Non-pigmented ciliary epithelial cell (primary cell): ENCODE measurements around the gene SULT1C3.
A peak's percentile ranks its signal among the peaks of the same experiment; 100 is the strongest.
"Not testable (repeated sequence)": the region's sequence is repeated elsewhere in the genome, so short reads cannot be mapped to it uniquely, and the experiment has no call there.

Experiments
- DNase-seq: peaks from one replicate; pipeline ENCODE4 v3.0.0-alpha.2; 2010; ENCODE audit warnings: low read depth

Gene SULT1C3

DNA sequence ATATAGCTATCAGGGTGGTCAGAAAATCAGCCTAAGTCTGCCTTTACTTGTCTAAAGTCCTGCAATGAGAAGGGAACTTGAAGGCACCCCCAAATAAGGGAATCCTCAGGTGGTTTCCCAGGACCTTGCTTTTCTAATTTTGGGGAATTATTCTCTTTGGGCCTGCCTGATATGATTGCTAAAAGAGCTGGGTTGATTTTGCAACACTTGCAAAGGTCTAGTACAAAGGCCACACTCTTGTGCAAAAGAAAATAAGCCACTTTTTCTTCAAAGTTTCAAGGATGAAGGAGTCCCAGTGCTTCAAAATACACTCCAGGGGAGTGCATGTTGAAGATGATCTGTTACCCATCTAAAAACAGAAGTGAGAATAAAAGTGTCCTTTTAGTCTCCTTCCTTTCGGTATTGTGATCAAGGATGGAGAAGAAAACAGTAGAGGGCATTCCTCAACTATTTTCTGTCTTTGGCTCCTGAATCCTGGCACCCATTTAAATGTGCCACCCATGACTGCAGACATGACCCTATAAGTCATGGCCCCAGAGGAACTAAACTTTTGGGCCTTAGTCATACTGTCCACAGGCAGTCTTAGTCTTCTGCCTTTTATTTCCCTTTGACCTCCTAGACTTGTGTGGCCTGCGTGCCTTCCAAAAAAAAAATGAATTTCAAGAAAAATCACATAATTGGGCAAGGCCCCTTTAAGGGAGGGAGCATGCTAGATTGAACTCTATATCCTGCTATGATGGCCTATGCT lies 5.1 kb downstream of the SULT1C3 start:
- no peak for DNase-seq

DNA sequence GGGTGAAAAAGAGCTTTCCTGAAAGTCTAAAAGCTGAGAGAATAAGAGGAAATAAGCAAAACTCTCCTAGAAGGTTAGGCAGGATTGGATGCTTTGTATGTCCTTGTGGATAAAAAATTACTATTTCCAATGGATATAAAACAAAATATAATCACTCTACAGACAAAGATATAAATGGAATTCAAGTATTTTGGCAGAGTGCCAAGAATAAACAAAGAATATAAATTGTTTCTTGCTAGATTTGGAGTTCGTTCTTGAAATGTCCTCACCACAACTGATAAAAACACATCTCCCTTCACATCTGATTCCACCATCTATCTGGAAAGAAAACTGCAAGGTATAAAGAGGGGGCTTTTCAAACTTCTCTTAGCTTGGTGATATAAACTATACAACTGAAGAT lies 13.3 kb downstream of the SULT1C3 start:
- no peak for DNase-seq

DNA sequence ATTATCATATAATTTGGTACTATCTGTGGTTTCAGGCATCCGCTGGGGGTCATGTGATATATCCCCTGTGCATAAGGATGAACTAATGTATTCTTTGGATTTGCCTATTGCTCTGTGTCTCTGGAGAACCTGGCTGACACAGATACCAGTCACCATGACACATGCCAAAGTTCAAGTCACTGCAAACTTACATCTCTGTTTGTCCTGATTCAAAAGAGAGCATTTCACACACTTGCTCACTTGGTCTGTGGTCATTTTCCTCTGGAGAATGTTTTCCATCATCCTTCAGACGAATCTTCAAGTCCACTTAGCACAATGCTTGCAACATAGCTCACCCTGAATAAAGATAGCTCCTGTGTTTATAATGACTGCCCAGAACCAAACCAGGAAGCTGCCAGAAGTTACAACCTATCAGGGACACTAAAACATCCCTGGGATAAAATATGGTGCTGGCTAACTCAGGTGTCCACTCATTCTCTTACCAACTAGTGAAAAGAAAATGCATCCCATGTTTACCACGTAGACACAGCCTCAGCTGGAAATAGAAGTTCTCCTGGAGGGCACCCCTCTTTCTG lies 18.1 kb downstream of the SULT1C3 start:
- no peak for DNase-seq

DNA sequence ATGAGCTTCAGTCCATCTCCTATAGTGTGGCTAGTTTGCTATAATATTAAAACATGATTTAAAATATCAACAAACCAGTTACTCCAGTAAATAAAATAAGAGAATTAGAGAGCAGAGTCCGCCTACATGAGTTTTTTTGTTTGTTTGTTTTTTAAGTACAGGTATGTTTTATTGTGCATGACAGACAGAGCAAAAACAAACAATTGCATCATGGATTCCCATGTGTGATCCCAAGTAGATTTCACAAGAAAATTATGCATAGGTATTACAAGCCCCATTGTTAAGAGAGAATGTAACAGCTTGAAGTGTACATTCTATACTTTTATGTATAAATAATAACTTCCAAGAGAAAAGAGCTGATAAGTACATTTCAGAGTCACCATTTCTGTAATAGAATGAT lies 21.0 kb downstream of the SULT1C3 start:
- DNase-seq = no peak

DNA sequence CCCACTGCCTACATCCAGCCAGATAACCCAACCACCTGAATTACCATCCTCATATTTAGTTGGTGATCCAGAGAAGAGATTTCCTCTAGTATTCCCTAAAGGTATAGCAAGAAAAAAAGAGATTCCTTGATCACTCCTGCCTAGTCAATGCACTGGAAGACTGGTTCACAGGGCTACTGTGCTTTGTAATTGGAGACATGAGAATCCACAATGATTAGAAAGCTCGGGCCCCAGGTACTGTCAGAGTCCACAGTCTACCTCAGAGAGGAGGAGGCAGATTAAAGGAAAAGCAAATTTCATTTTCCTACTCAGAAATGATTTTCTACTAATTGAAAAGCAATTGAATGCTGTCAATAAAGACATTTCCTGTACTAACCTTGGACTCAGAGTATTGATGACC lies 22.3 kb downstream of the SULT1C3 start:
- no peak for DNase-seq

DNA sequence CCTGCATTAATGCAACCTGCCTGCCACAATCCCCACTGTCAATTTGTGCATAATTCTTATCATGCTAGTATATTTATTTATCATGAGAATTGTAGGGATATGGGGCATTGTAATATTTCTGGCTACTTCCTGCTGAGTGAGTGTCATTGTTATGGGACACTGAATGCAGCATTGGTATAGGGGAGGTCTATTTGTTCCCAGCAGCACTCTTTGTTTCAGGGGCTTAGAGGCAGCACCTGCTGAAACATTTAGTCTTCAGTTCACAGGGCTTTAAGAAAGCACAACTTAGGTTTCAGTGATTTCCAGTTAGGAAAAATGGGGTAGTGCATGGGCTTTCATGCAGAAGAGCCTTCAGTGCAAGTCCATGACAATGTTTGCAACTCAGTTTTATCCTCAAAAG lies 23.6 kb downstream of the SULT1C3 start:
- DNase-seq = no peak

DNA sequence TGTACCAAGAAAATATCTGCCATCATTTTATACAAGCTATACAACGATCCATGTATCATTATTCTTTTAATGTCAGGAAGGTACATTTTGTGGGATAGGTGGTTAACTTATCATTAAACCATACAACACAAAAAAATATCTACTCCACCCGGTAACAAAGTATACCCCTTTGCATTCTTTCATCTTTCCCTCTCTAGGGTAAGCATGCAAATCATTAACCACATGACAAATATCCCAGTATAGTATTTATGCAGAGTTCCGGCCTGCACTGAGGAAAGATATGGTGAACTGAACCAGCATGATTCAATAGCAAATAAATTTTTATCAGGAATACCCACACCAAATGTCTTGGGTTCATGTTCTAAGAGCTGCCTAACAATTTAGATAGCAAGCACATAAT lies 26.4 kb downstream of the SULT1C3 start:
- DNase-seq = no peak

DNA sequence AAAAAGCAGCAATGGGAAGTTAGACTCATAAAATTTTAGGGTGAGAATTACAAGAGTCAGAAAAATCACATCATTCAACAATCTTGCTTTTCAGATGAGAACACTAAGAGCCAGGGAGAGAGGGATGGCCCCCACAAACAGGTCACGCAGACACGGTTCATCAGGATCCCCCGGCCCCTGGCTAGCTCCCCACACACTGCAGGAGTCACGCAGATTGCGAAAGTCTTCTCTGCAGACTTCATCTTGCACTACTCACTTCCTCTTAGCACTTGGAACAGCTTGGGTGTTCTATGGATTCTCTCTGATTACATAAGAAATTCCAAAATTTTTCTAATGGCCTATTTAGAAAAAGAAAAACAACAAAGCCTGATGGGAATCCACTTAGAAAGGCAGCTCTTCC lies 27.3 kb downstream of the SULT1C3 start:
- DNase-seq = no peak

DNA sequence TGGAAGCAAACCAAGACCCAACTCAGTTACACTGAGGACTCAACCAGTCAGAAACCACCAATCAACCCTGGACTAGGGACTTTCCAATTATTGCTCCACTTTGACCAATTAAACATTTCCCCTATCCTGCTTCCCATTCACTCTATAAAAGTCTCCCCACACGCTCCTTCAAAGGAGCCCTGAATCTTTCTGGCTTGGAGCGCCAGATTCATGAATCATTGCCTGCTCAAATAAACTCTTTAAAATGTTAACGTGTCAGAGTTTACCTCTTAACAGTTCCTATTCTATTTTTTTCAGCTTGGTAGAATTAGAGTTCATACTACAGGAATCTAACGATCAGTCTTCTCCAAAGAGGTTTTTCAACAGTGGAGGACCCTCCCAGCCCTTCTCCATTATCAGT lies 28.2 kb downstream of the SULT1C3 start:
- DNase-seq = peak; percentile 65

DNA sequence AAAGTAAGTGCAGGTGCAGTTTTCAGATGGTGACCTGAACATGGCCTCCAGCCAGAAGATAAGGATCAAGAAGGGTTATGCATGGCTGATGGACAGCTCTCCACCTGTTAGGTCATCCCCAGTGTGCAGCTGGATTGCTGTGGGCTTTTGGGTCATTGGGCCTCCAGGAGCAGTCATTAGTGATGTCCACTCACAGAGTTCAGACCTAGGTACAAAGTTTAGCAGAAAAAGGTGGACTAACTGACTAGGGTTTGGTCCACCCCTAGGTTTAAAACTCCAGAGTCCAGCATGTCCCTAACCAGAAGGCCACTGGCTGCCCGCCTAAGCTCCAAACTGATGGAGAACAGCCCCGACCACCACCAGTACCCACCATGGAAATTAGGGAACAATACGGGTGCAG lies 30.6 kb downstream of the SULT1C3 start:
- no peak for DNase-seq

DNA sequence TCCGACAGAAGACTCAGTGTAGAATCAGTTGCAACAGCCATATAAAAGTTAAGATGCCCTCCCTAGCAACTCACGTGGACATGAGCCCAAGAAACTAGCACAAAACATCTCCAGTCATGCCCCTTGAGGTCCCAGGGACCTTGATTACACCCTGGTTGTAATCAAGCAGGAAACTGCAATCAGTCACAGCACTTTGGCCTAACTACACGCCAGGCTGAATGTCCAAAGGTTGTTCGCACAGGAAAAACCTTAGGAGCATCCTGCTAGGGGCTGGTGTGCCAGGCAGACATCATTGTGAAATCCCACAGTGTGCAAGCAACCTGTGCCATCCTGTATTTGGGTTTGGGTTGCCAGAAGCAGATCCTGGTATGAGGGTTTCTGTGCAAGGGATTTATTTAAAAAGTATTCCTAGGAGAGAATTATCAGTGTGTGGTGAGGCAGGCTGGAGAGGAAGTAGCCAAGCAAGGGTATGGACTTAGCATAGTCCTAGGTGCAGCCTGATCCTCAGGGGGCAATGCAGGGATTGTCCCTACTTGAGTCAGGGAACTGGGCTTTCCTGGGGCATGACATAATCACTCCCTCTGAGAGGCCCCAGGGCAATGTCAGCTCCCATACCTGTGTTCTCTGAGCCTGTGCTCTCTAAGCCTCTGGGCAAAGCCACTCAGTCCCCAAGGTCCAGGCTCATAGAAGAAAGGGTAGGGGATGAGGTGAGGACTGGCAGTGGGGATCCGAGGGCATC lies 31.2 kb downstream of the SULT1C3 start:
- DNase-seq = no peak

DNA sequence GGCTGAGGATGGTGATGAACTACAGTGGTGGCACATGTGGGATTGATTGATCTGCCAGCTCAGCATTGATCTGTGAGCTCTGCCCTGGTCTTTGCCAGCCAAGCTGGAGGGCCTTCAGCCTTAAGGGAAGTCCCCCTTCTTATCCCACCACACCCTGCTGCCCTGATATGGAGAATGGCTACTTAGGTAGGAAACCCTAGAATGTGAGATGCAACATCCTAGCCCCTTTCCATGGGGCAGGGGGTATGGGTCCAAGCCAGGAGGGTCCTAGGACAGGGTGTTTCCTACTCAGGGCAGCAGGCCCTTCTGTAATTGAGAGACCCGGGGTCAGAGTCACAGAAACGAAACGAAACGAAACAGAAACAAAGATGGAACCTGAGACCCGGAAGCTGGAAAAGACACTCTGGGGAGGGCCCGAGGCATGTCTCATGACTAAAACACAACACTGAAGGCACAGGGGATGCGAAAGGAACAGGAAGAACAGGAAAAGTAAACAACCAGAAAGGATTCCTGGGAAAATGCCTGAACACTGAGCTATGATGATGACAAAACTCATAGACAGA lies 32.0 kb downstream of the SULT1C3 start:
- peak; percentile 56 for DNase-seq

DNA sequence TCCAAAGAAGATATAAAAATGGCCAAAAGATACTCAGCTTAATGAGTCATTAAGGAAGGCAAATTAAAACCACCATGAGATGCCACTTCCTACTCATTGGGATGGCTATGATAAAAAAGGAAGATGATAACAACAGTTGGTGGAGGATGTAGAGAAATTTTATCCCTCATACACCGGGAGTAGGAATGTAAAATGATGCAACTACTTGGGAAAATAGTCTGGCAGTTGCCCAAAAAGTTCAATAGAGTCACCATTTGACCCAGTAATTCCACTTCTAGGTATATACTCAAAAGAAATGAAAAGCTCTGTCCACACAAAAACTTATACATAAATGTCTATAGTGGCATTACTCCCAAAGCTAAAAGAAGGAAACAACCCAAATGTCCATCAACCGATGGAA lies 38.9 kb downstream of the SULT1C3 start:
- no peak for DNase-seq

DNA sequence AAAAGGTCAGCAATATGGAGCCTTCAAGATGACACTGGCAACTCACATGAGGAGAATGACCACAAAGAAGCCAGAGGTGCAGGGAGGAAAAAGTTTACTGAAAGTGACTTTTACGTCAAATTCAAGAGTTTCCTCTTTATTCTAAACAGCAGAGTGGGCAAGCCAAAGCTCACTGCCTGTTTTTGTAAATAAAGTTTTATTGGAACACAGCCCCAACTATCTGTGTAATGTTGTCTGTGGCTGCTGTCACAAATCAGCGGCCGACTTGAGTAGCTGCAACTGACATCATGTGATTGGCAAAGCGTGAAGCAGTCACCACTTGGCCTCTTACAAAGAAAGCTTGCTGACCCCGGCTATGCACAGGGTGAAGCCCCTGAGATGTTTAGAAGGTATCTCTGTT lies 39.7 kb downstream of the SULT1C3 start:
- DNase-seq = no peak

DNA sequence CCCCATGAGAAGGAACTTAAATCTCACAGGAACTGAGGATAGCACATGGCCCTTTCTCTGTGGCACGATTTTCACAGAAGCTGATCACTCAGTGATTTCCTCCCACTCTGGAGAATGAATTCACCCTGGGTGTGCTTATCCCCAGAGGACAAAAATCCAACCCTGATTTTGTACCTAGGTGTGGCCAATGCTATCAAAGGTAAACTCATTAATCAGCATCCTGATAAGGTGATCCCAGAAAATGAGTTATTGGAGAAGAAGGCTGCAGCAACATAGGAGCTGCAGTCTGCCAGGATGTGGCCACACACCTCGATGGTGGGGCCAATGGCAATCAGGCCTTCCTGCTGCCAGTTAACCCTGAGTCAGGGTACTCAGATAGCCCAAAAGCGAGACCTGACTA lies 40.7 kb downstream of the SULT1C3 start:
- DNase-seq = no peak

DNA sequence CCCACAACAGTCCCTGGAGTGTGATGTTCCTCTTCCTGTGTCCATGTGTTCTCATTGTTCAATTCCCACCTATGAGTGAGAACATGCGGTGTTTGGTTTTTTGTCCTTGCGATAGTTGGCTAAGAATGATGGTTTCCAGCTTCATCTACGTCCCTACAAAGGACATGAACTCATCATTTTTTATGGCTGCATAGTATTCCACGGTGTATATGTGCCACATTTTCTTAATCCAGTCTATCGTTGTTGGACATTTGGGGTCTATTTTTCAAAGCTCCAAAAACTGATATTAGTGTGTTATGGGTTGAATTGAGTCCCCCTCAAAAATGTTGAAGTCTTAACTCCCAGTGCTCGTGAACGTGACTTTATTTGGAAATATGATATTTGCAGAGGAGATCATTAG lies 44.8 kb downstream of the SULT1C3 start:
- not testable (repeated sequence) for DNase-seq

DNA sequence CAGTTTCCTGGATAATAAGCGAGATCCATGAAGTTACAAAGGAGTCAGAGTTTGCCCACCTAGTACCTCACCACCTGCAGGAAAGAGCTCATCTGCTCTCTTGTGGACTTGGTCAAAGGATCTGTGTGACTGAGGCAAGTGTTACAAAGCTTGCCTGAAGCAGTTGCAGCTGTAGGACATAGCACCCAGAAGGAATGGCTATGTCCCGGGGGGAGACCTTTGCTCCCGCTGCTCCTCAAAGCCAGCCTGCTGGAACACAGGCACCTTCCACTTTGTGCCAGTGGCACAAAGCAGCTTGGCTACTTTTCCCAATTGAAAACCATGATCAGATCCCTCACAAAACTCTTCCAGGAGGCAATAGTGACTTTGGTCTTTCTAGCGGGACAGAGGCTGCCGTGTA lies 45.8 kb downstream of the SULT1C3 start:
- DNase-seq = no peak

DNA sequence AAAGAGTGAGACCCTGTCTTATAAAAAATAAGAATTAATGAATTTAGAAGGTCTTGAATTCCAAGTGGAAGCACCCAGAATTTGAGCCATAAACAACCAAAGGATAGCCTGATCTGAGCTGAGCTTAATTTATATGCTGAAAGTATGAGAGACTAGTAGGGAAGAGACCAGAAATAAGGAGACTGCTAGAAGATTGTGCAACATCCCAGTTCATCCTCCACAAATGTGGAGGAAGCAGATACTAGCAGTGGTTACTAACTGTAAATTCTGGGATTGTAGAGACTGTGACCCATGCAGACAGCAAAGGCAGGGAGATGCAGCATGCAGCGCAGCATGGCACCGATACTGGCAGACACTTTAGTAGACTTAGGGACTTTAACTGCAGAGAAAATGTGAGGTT lies 47.4 kb downstream of the SULT1C3 start:
- no peak for DNase-seq

DNA sequence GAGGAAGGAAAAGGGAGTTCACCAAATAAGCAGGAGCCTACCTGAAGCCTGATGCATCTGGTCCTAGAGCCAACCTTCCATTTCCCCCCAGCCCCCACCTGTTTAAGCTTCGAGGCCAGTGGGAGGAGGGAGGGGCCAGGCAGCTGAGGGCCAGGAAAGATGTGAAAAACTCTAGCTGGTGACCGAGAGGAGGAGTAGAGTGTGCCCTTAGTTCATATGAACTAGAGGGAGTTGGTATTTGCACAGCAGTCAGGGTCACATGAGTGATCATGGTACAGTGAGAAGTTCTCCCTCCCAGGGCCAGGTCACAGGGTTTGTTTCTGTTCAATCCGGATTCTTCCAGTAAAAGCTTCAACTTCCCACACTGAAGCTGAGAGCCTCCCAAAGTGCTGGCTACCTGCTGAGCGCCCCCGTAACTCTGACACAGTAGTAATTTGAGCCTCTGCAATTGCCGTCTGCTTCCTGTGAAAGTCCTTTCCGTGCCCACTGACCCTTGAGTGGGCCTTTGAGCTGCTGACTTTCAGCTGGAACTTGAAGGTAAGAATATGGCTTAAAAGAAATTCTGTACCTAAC lies 48.9 kb downstream of the SULT1C3 start, which contains the start of gene SULT1C2:
TSS of gene SULT1C2 (plus strand) at position 362 of the 573 bp plus-strand sequence. CDS start 4,773 bp downstream, outside the sequence.
- peak; percentile 55 for DNase-seq

DNA sequence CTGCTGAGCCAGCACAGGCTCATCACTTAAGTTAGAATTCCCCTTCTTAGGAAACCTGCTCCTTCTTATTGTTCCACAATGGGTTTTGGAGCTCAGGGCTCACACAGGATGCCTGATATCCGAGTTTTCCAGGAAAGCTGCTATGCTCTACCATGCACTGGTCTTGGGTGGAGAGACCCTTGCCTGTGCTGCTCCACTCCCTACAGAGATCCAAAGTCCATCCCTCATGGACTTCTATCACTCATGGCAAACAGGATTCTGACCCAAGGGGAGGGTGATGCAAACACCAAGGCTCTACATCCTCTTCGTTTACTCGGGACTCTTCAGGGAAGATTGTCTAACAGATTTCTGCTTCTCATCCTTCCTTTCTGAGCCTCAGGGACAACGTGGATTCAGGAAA lies 54.1 kb downstream of the SULT1C3 start:
- DNase-seq = no peak

DNA sequence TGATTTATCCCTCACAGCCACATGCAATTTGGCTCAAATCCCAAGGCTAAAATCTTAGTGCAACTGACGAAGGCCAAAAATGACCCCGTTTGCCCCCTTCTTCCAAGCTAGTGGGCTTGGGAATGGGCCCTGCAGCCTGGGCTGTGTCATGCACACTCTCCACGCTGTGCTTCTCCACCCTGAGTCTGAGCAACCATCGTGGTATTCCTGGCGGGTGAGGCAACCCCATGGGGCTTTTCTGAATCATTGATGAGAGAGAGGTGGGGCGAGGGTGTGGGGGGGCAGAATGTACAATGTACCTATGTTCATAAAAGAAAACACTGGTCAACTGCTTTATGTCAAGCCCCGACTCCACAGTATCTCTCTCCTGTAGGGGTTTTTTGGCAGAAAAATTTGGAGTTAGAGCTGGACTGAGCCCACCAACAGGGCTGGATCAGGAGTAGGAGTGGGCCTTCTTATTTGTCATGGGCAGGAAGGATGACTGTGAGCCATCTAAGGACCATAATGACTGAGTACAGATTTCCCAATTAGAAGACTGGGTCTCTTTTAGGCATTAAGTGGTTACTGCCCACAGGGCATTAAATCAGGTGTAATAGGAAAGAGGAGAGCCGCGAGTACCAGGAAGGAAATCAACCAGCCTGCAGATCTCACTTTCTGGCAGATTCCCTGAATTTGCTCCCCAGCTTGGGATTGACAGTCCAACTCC lies 57.8 kb downstream of the SULT1C3 start:
- DNase-seq = peak; percentile 42

DNA sequence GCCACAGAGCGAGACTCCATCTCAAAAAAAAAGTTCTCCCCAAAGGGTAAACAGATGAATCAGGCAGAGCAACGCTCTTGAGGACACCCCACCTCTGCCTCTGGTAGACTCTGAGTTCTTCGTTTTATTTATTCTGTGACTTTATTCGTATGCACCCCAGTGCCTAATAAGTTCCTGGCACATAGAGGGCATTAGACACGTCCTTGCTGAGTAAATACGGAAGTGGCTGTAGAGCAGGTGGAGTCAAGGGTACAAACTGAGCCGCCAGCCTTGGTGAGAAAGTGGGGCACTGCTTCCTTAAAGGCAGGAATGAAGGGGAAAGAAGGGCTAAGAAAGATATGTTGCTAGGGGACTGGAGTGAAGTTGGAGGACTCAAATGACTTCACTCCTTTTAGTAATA lies 61.8 kb downstream of the SULT1C3 start:
- DNase-seq = no peak
